Activated CD4-positive, alpha-beta memory T cell treated with anti-CD3 and anti-CD28 coated beads for 36 hours (primary cell): Measurements from ENCODE around the gene DACT1. TPM values are rescaled to one million over a fixed set of nuclear protein-coding genes. Genes with fewer than 3 reads are reported as not detected.

Experiments used
- total RNA-seq, 2 experiments: library from RNA; stranded (reverse); gene quantifications; one replicate each; pipeline ENCODE4 v1.2.3, GENCODE V29; 2021

Gene DACT1
- total RNA-seq, 2 experiments from 2014 or later = 4.3 to 4.7 TPM

Other genes with a start within 250 kb of the DACT1 start
- gene TOMM20L, start 242.0 kb upstream of the DACT1 start, total RNA-seq = not detected
- gene TIMM9, start 210.4 kb upstream of the DACT1 start, total RNA-seq = 10 to 100 TPM; 61.4 to 66.7 TPM
- gene KIAA0586, start 210.2 kb upstream of the DACT1 start, total RNA-seq = 10 to 100 TPM; 30.3 to 34.9 TPM